Fibroblast of lung (primary cell): Measurements from ENCODE around the gene STARD10. TPM values are rescaled to one million over a fixed set of nuclear protein-coding genes. Genes with fewer than 3 reads are reported as not detected.

Source experiments
- DNase-seq, 2 donors: peaks; one replicate each; pipeline versions ENCODE4 v3.0.0 to v3.0.0-alpha.2; 2010; ENCODE audit warnings: low read depth in 2 of 2
- H2AFZ ChIP-seq: 2 replicates; pipeline ENCODE4 v1.5.1; 2012; ENCODE audit warnings: low read length, control low read depth, inconsistent platforms
- H3K27ac ChIP-seq: 2 replicates; pipeline ENCODE4 v1.5.1; 2011; ENCODE audit warnings: low read length, control low read depth; ENCODE audit not compliant: insufficient read depth
- H3K27me3 ChIP-seq: 2 replicates; pipeline ENCODE4 v1.5.1; 2011; ENCODE audit warnings: mild to moderate bottlenecking, low read length; ENCODE audit not compliant: control insufficient read depth, insufficient read depth
- H3K36me3 ChIP-seq: 2 replicates; pipeline ENCODE4 v1.5.1; 2011; ENCODE audit warnings: low read length; ENCODE audit not compliant: control insufficient read depth, insufficient read depth
- H3K4me1 ChIP-seq: 2 replicates; pipeline ENCODE4 v1.5.1; 2011; ENCODE audit warnings: low read length; ENCODE audit not compliant: control insufficient read depth, insufficient read depth; ENCODE audit errors: extremely low read depth
- H3K4me2 ChIP-seq: 2 replicates; pipeline ENCODE4 v1.5.1; 2011; ENCODE audit warnings: low read length, control low read depth; ENCODE audit not compliant: insufficient read depth; ENCODE audit errors: extremely low read depth
- H3K4me3 ChIP-seq, 4 experiments: fragments of 200-600 bp in 1 of 4; sonication (generic) in 1 of 4; replicated peaks in 1 of 4; 2 replicates each; pipeline ENCODE4 v1.5.1; 2011 to 2016; ENCODE audit warnings: low read length in 4 of 4, low read depth in 3 of 4, mild to moderate bottlenecking in 3 of 4, control low read depth in 2 of 4, inconsistent platforms in 1 of 4, mixed read lengths in 1 of 4; ENCODE audit not compliant: insufficient read depth in 1 of 4; ENCODE audit errors: control extremely low read depth in 1 of 4
- H3K79me2 ChIP-seq: 2 replicates; pipeline ENCODE4 v1.5.1; 2012; ENCODE audit warnings: mild to moderate bottlenecking, low read length, inconsistent platforms; ENCODE audit not compliant: control insufficient read depth, insufficient read depth
- H3K9ac ChIP-seq: 2 replicates; pipeline ENCODE4 v1.5.1; 2011; ENCODE audit warnings: mild to moderate bottlenecking, low read length, control low read depth; ENCODE audit not compliant: insufficient read depth
- H3K9me3 ChIP-seq: 2 replicates; pipeline ENCODE4 v1.5.1; 2012; ENCODE audit warnings: low read depth, low read length; ENCODE audit not compliant: control insufficient read depth, insufficient read depth
- H4K20me1 ChIP-seq: 2 replicates; pipeline ENCODE4 v1.5.1; 2011; ENCODE audit warnings: low read length; ENCODE audit not compliant: control insufficient read depth, insufficient read depth; ENCODE audit errors: extremely low read depth
- EZH2 ChIP-seq: IDR thresholded peaks from 2 replicates; pipeline ENCODE4 v1.5.1; 2012; ENCODE audit warnings: low read length, control low read depth, mild to moderate bottlenecking; ENCODE audit errors: missing control alignments
- polyA plus RNA-seq, 2 donors: library from polyadenylated mRNA; depleted of rRNA in 1 of 2; stranded (reverse) in 1 of 2; unstranded in 1 of 2; fragments of >200 nt; gene quantifications; 2 replicates each; pipeline ENCODE4 v1.2.1, GENCODE V29; 2011 to 2012; ENCODE audit warnings: missing spikeins in 1 of 2
- total RNA-seq: library from RNA; depleted of rRNA; stranded (reverse); fragments of >200 nt; gene quantifications from 2 replicates; pipeline ENCODE4 v1.2.1, GENCODE V29; 2014
- TF ChIP-seq, protein P1 (sequence below), 2 donors: IDR thresholded peaks in 1 of 2; conservative IDR thresholded peaks in 1 of 2; 1 replicate in 1 of 2; 2 replicates in 1 of 2; pipeline ENCODE4 v1.5.1; 2011 to 2012; ENCODE audit warnings: low read length in 2 of 2, control low read depth in 1 of 2, inconsistent platforms in 1 of 2, low read depth in 1 of 2, mild to moderate bottlenecking in 1 of 2

The STARD10 gene
- total and polyA plus RNA-seq, 2 donors (not counting 1 experiment from before 2014, with no cell fraction given) = 20.7 to 32.0 TPM

- no peak for DNase-seq
These were observed 48.3 kb downstream of the STARD10 start for GRCh38 chr11:72745511-72745910.

GRCh38 chr11:72744474-72744873, 49.4 kb downstream of the STARD10 start:
- Histone ChIP-seq H3K27me3 (no peaks in the 10 kb centered on the region), H3K4me3 (no peak overlapping the region), H3K9ac (no peak overlapping the region), H3K79me2 (peaks cover 4% of the 10 kb centered on the region), H3K36me3 (no peaks in the 10 kb centered on the region), H3K27ac (no peak overlapping the region), H3K4me2 (no peak overlapping the region), H4K20me1 (no peaks in the 10 kb centered on the region), H2AFZ (no peak overlapping the region), H3K9me3 (no peaks in the 10 kb centered on the region), H3K4me1 (peaks cover 15% of the 10 kb centered on the region)
- TF ChIP-seq, protein P1, sequence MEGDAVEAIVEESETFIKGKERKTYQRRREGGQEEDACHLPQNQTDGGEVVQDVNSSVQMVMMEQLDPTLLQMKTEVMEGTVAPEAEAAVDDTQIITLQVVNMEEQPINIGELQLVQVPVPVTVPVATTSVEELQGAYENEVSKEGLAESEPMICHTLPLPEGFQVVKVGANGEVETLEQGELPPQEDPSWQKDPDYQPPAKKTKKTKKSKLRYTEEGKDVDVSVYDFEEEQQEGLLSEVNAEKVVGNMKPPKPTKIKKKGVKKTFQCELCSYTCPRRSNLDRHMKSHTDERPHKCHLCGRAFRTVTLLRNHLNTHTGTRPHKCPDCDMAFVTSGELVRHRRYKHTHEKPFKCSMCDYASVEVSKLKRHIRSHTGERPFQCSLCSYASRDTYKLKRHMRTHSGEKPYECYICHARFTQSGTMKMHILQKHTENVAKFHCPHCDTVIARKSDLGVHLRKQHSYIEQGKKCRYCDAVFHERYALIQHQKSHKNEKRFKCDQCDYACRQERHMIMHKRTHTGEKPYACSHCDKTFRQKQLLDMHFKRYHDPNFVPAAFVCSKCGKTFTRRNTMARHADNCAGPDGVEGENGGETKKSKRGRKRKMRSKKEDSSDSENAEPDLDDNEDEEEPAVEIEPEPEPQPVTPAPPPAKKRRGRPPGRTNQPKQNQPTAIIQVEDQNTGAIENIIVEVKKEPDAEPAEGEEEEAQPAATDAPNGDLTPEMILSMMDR (conservative IDR thresholded peaks at IDR 0.05 in 1 of 2, IDR thresholded peaks at IDR 0.05 in 1 of 2; ENCODE audit: low read depth in 1 of 2, low read length in 2 of 2) = no peak
- TF ChIP-seq EZH2 = no peak
- no peak for DNase-seq

More at GRCh38 chr11:72745511-72745910, 48.3 kb downstream of the STARD10 start:
- Histone ChIP-seq H3K4me3 (no peak overlapping the region), H3K4me2 (no peak overlapping the region), H3K27me3 (no peaks in the 10 kb centered on the region), H3K4me1 (peaks cover 9% of the 10 kb centered on the region), H3K9me3 (no peaks in the 10 kb centered on the region), H2AFZ (no peak overlapping the region), H3K79me2 (peaks cover 2% of the 10 kb centered on the region), H3K27ac (no peak overlapping the region), H4K20me1 (no peaks in the 10 kb centered on the region), H3K9ac (no peak overlapping the region), H3K36me3 (no peaks in the 10 kb centered on the region)
- TF ChIP-seq, protein P1 (conservative IDR thresholded peaks at IDR 0.05 in 1 of 2, IDR thresholded peaks at IDR 0.05 in 1 of 2; ENCODE audit: low read depth in 1 of 2, low read length in 2 of 2) = no peak
- no peak for TF ChIP-seq EZH2

- Histone ChIP-seq H3K4me3 (no peak overlapping the region), H3K79me2 (peaks cover 11% of the 10 kb centered on the region), H3K4me2 (no peak overlapping the region), H3K36me3 (no peaks in the 10 kb centered on the region), H3K4me1 (peaks cover 22% of the 10 kb centered on the region), H3K9me3 (no peaks in the 10 kb centered on the region), H3K27ac (no peak overlapping the region), H3K27me3 (no peaks in the 10 kb centered on the region), H2AFZ (no peak overlapping the region), H4K20me1 (no peaks in the 10 kb centered on the region), H3K9ac (no peak overlapping the region)
- TF ChIP-seq, protein P1 (conservative IDR thresholded peaks at IDR 0.05 in 1 of 2, IDR thresholded peaks at IDR 0.05 in 1 of 2; ENCODE audit: low read depth in 1 of 2, low read length in 2 of 2) = no peak
- no peak for TF ChIP-seq EZH2
- no peak for DNase-seq
These were observed 50.3 kb downstream of the STARD10 start for GRCh38 chr11:72743321-72744221.
